OCI-LY3 (cell line): ENCODE results near the gene EIF4A3.

Experiments
- H2AFZ ChIP-seq: fragments of 200-600, 300-600 bp; shearing (Covaris generic); 2 replicates; pipeline ENCODE4 v1.6.0; 2014; ENCODE audit warnings: antibody characterized with exemption, low read depth, low read length
- H3K27ac ChIP-seq: fragments of 200-600, 300-600 bp; sonication (generic); 2 replicates; pipeline ENCODE4 v1.5.1; 2014; ENCODE audit warnings: mild to moderate bottlenecking, low read length, moderate library complexity, mixed read lengths
- H3K27me3 ChIP-seq: fragments of 200-600, 300-600 bp; sonication (generic); 2 replicates; pipeline ENCODE4 v1.6.1; 2014; ENCODE audit warnings: low read depth, low read length, mixed read lengths
- H3K36me3 ChIP-seq: fragments of 200-600, 300-600 bp; sonication (generic); replicated peaks from 2 replicates; pipeline ENCODE3; 2014; ENCODE audit warnings: low read depth, low read length, mixed read lengths
- H3K4me1 ChIP-seq: fragments of 300-600, 200-600 bp; sonication (generic); 2 replicates; pipeline ENCODE4 v1.6.1; 2014; ENCODE audit warnings: low read length, mixed read lengths
- H3K4me2 ChIP-seq: fragments of 200-600, 300-600 bp; sonication (generic); 2 replicates; pipeline ENCODE4 v1.6.1; 2014; ENCODE audit warnings: low read length, mixed read lengths
- H3K4me3 ChIP-seq: fragments of 300-600, 200-600 bp; sonication (generic); 2 replicates; pipeline ENCODE4 v1.5.1; 2014; ENCODE audit warnings: antibody characterized with exemption, mild to moderate bottlenecking, low read length, moderate library complexity
- H3K79me2 ChIP-seq: fragments of 300-600, 200-600 bp; shearing (Covaris generic); 2 replicates; pipeline ENCODE4 v1.6.1; 2014; ENCODE audit warnings: mild to moderate bottlenecking, low read length, mixed read lengths
- H3K9ac ChIP-seq: fragments of 300-600, 200-600 bp; shearing (Covaris generic); 2 replicates; pipeline ENCODE4 v1.6.0; 2014; ENCODE audit warnings: mild to moderate bottlenecking, low read length, moderate library complexity
- H3K9me3 ChIP-seq: fragments of 200-600, 300-600 bp; shearing (Covaris generic); 2 replicates; pipeline ENCODE4 v1.6.1; 2014; ENCODE audit warnings: low read length, mixed read lengths; ENCODE audit not compliant: insufficient read depth
- H4K20me1 ChIP-seq: fragments of 200-600, 300-600 bp; sonication (generic); 2 replicates; pipeline ENCODE4 v1.6.1; 2016; ENCODE audit warnings: low read length, mixed read lengths; ENCODE audit not compliant: insufficient read depth
- CTCF ChIP-seq: fragments of 200-600, 300-600 bp; sonication (generic); IDR thresholded peaks from 2 replicates; pipeline ENCODE4 v1.5.1; 2014; ENCODE audit warnings: antibody characterized with exemption, low read length, low read depth
- EZH2phosphoT487 ChIP-seq: fragments of 200-600 bp; shearing (Covaris generic); IDR thresholded peaks from 2 replicates; pipeline ENCODE4 v1.6.1; 2018; ENCODE audit warnings: antibody characterized with exemption, mixed run types, low read depth

EIF4A3 gene

GRCh38 chr17:80183581-80184422 lies 36.9 kb upstream of the EIF4A3 start:
- Histone ChIP-seq H3K4me2 (no peak overlapping the region), H3K9ac (no peak overlapping the region), H3K27ac (no peak overlapping the region), H4K20me1 (no peaks in the 10 kb centered on the region), H3K27me3 (peaks cover 7% of the 10 kb centered on the region), H3K4me1 (no peaks in the 10 kb centered on the region), H2AFZ (no peak overlapping the region), H3K4me3 (no peak overlapping the region), H3K36me3 (no peaks in the 10 kb centered on the region), H3K9me3 (no peaks in the 10 kb centered on the region), H3K79me2 (no peaks in the 10 kb centered on the region)
- TF ChIP-seq EZH2phosphoT487 (no peak), CTCF (no peak)

- H3K27me3 ChIP-seq, result peaks cover 7% of the 10 kb centered on the region
- no peak overlapping the region for H3K4me3 ChIP-seq
- H3K36me3 ChIP-seq, result no peaks in the 10 kb centered on the region
- no peaks in the 10 kb centered on the region for H4K20me1 ChIP-seq
- no peaks in the 10 kb centered on the region for H3K4me1 ChIP-seq
- H3K4me2 ChIP-seq, result no peak overlapping the region
- H3K9me3 ChIP-seq, result no peaks in the 10 kb centered on the region
- no peak overlapping the region for H2AFZ ChIP-seq
- no peak for TF ChIP-seq EZH2phosphoT487
- TF ChIP-seq CTCF, result no peak
- H3K79me2 ChIP-seq, result no peaks in the 10 kb centered on the region
- H3K27ac ChIP-seq, result no peak overlapping the region
- H3K9ac ChIP-seq, result no peak overlapping the region
Observed at GRCh38 chr17:80182845-80183223, 35.9 kb upstream of the EIF4A3 start.

- Histone ChIP-seq H2AFZ (no peak overlapping the region), H3K27me3 (peaks cover 7% of the 10 kb centered on the region), H3K4me1 (no peaks in the 10 kb centered on the region), H3K9ac (no peak overlapping the region), H3K79me2 (no peaks in the 10 kb centered on the region), H3K4me3 (no peak overlapping the region), H3K9me3 (no peaks in the 10 kb centered on the region), H3K36me3 (no peaks in the 10 kb centered on the region), H4K20me1 (no peaks in the 10 kb centered on the region), H3K4me2 (no peak overlapping the region), H3K27ac (no peak overlapping the region)
- TF ChIP-seq CTCF, result no peak
- TF ChIP-seq EZH2phosphoT487, result no peak
Observed at GRCh38 chr17:80182118-80182844, 35.4 kb upstream of the EIF4A3 start.

GRCh38 chr17:80181431-80181830 lies 34.5 kb upstream of the EIF4A3 start:
- Histone ChIP-seq H2AFZ (no peak overlapping the region), H3K79me2 (no peaks in the 10 kb centered on the region)

More at GRCh38 chr17:80181431-80181830, 34.5 kb upstream of the EIF4A3 start:
- H3K27me3 ChIP-seq, result peaks cover 7% of the 10 kb centered on the region
- H3K4me2 ChIP-seq, result no peak overlapping the region
- H3K27ac ChIP-seq, result no peak overlapping the region
- H3K9ac ChIP-seq, result no peak overlapping the region
- H4K20me1 ChIP-seq, result no peaks in the 10 kb centered on the region
- H3K9me3 ChIP-seq, result no peaks in the 10 kb centered on the region
- TF ChIP-seq EZH2phosphoT487 (no peak), CTCF (no peak)
- no peak overlapping the region for H3K4me3 ChIP-seq
- H3K4me1 ChIP-seq, result no peaks in the 10 kb centered on the region
- no peaks in the 10 kb centered on the region for H3K36me3 ChIP-seq
